Transverse colon (tissue), 4 donors: Measurements from ENCODE around the gene MAL.

Source experiments
- CTCF ChIP-seq, 5 experiments: fragments of 200-600 bp in 3 of 5; fragments of 450-650 bp in 2 of 5; sonication (generic) in 3 of 5; IDR thresholded peaks; 1 replicate in 2 of 5; 2 replicates in 3 of 5; pipeline ENCODE4 v1.5.1; 2016 to 2017; ENCODE audit warnings: antibody characterized with exemption in 5 of 5, inconsistent platforms in 3 of 5, mild to moderate bottlenecking in 2 of 5, moderate library complexity in 1 of 5
- POLR2A ChIP-seq: fragments of 450-650 bp; IDR thresholded peaks from one replicate; pipeline ENCODE4 v1.6.1; 2016; ENCODE audit warnings: antibody characterized with exemption, mild to moderate bottlenecking, moderate library complexity
- POLR2AphosphoS5 ChIP-seq, 3 donors: sonication (generic); formaldehyde crosslinking; IDR thresholded peaks; one replicate each; pipeline ENCODE4 v1.6.1; 2016; ENCODE audit warnings: antibody characterized with exemption in 3 of 3

DNA sequence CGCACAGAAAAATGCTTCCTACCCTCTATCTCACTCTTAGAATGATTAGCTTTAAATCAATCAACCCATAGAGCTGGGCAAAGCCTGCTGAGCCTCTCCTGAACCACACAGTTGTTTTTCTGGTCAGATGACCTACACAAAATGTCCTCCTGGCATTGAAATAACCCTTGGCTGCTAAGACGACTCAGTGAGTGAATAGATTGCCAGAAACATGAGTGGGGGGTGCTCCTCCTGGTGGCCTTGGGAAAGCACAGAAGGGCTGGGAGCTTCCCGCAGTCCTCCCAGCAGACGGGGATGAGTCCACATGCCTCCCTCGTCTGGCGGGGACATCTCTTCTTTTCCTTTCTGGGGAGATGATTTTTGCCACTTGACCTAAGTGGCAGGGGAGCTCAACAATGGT lies 14.9 kb downstream of the MAL start:
- TF ChIP-seq CTCF (IDR thresholded peaks at IDR 0.05), result no peak
- TF ChIP-seq POLR2AphosphoS5 (IDR thresholded peaks at IDR 0.05), result no peak
- TF ChIP-seq POLR2A, result no peak
